ENCODE results near the gene SOAT2.

DNA sequence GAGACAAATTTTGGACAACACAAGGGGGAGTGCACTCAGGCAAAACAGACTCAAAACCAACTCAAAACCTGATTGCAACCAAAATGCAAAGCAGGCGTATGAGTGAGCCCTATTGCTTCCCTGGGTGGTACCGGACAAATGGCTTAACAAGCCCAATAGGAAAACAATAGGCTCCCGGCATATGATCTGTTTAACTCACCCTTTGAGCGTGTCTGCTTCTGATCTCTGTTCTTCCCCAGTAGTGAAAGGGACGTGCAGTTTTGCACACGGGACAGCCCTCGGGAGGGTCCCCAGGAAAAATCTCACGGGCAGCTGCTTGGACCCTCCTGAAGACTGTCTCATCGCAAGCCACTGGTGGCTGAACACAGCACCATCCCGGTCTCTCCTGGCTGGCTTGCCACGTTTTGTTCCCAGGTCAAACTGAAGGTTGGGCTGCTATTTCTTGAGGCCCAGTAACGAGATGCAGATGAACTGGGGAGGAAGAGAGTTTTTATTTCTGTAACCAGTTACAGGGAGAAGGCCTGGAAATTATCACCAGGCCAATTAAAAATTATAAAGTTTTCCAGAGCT is 9.9 kb downstream of the SOAT2 start:
- TF ChIP-seq, protein P1, sequence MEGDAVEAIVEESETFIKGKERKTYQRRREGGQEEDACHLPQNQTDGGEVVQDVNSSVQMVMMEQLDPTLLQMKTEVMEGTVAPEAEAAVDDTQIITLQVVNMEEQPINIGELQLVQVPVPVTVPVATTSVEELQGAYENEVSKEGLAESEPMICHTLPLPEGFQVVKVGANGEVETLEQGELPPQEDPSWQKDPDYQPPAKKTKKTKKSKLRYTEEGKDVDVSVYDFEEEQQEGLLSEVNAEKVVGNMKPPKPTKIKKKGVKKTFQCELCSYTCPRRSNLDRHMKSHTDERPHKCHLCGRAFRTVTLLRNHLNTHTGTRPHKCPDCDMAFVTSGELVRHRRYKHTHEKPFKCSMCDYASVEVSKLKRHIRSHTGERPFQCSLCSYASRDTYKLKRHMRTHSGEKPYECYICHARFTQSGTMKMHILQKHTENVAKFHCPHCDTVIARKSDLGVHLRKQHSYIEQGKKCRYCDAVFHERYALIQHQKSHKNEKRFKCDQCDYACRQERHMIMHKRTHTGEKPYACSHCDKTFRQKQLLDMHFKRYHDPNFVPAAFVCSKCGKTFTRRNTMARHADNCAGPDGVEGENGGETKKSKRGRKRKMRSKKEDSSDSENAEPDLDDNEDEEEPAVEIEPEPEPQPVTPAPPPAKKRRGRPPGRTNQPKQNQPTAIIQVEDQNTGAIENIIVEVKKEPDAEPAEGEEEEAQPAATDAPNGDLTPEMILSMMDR (IDR thresholded peaks at IDR 0.05; ENCODE audit: low read length): no peak
- TF ChIP-seq EZH2 (optimal IDR thresholded peaks at IDR 0.05; ENCODE audit: low read depth, low read length) (no peak), EZH2phosphoT487 (IDR thresholded peaks at IDR 0.05; ENCODE audit: low read length) (no peak)
